Transverse colon (tissue), 4 donors: ENCODE results near the gene SLC2A1. TPM values are rescaled to one million over a fixed set of nuclear protein-coding genes. Genes with fewer than 3 reads are reported as not detected.

Source experiments
- DNase-seq: peaks from one replicate; pipeline ENCODE4 v3.0.0-alpha.2; 2019
- H3K27ac ChIP-seq, 4 donors: fragments of 200-600 bp; sonication (generic); 2 replicates each; pipeline ENCODE4 v1.5.1; 2016 to 2018; ENCODE audit warnings: inconsistent platforms in 4 of 4
- H3K27me3 ChIP-seq: fragments of 200-600 bp; sonication (generic); 2 replicates; pipeline ENCODE4 v1.5.1; 2017; ENCODE audit warnings: inconsistent platforms
- H3K36me3 ChIP-seq, 4 donors: fragments of 200-600 bp; sonication (generic); 2 replicates each; pipeline ENCODE4 v1.5.1; 2017 to 2019; ENCODE audit warnings: inconsistent platforms in 4 of 4
- H3K4me1 ChIP-seq, 4 donors: fragments of 200-600 bp; sonication (generic); 2 replicates each; pipeline ENCODE4 v1.5.1; 2017 to 2020; ENCODE audit warnings: inconsistent platforms in 4 of 4
- H3K4me3 ChIP-seq, 4 donors: fragments of 200-600 bp; sonication (generic); 1 replicate in 1 of 4; 2 replicates in 3 of 4; pipeline versions ENCODE4 v1.5.1 to v1.6.1; 2017 to 2019; ENCODE audit warnings: inconsistent platforms in 4 of 4
- H3K9me3 ChIP-seq, 2 donors: fragments of 200-600 bp; sonication (generic); 2 replicates each; pipeline ENCODE4 v1.5.1; 2017 to 2019; ENCODE audit warnings: inconsistent platforms in 2 of 2
- CTCF ChIP-seq, 5 experiments: fragments of 200-600 bp in 3 of 5; fragments of 450-650 bp in 2 of 5; sonication (generic) in 3 of 5; IDR thresholded peaks; 1 replicate in 2 of 5; 2 replicates in 3 of 5; pipeline ENCODE4 v1.5.1; 2016 to 2017; ENCODE audit warnings: antibody characterized with exemption in 5 of 5, inconsistent platforms in 3 of 5, mild to moderate bottlenecking in 2 of 5, moderate library complexity in 1 of 5
- EP300 ChIP-seq: sonication (generic); formaldehyde crosslinking; IDR thresholded peaks from one replicate; pipeline ENCODE4 v1.6.1; 2017; ENCODE audit warnings: antibody characterized with exemption, low read depth
- POLR2A ChIP-seq: fragments of 450-650 bp; IDR thresholded peaks from one replicate; pipeline ENCODE4 v1.6.1; 2016; ENCODE audit warnings: antibody characterized with exemption, mild to moderate bottlenecking, moderate library complexity
- POLR2AphosphoS5 ChIP-seq, 3 donors: sonication (generic); formaldehyde crosslinking; IDR thresholded peaks; one replicate each; pipeline ENCODE4 v1.6.1; 2016; ENCODE audit warnings: antibody characterized with exemption in 3 of 3
- WGBS, 2 donors: methylation state at CpG; one replicate each; pipeline ENCODE4 v1.1.5; 2018; ENCODE audit warnings: low coverage in 1 of 2; 5-methylcytosine and 5-hydroxymethylcytosine counted together
- in situ Hi-C, 4 donors: fragments of 200-750 bp; cut with MboI; loops; one replicate each; pipeline versions ENCODE4 v1.15.0 to v1.15.1; 2017; ENCODE audit warnings: low sequenced_read_pairs in 3 of 4, low pct_ligation_motif_present in 1 of 4, low pct_unique_long_range_greater_than_20kb in 1 of 4
- intact Hi-C: fragments of 100-400 bp; cut with DNase I; formaldehyde crosslinking; loops from one replicate; pipeline ENCODE4 v1.15.1; 2023; ENCODE audit warnings: low total_unique reads
- total RNA-seq, 4 donors: library from RNA; depleted of rRNA; stranded (reverse); fragments of >200 nt; gene quantifications; one replicate each; pipeline ENCODE4 v1.1.0, GENCODE V29; 2016

SLC2A1 gene
- total RNA-seq, 4 donors from 2014 or later, result 37.2 to 98.9 (median 69.1) TPM

GRCh38 chr1:42957229-42957879 lies 1.3 kb downstream of the SLC2A1 start:
- TF ChIP-seq POLR2A, result peak; percentile 13
- TF ChIP-seq POLR2AphosphoS5 (IDR thresholded peaks at IDR 0.05), result no peak
- DNase-seq, result peak; percentile 67
- in situ Hi-C loops, result no loop called here
- Histone ChIP-seq H3K36me3 (no peaks in the 10 kb centered on the region), H3K27ac (peak overlapping the region; percentile 88 to 97 (median 93)), H3K27me3 (peaks cover 7% of the 10 kb centered on the region), H3K9me3 (no peaks in the 10 kb centered on the region), H3K4me3 (peak overlapping the region; percentile 52 to 89 (median 74)), H3K4me1 (peaks cover 0 to 46% (median 22%) of the 10 kb centered on the region in 4 donors)
- 30 to 34% methylated on average over 5 to 26 of the region's 26 CpGs for WGBS, 2 donors
- intact Hi-C loops, result no loop called here

- H3K4me1 ChIP-seq, result peaks cover 0 to 48% (median 20%) of the 10 kb centered on the region in 4 donors
- WGBS, 2 donors, result 65 to 79% methylated on average over 3 of the region's 3 CpGs
These were observed 1.9 kb downstream of the SLC2A1 start for GRCh38 chr1:42956739-42957138.

GRCh38 chr1:42955311-42956063 lies 3.2 kb downstream of the SLC2A1 start:
- TF ChIP-seq POLR2A (no peak), CTCF (IDR thresholded peaks at IDR 0.05) (no peak), POLR2AphosphoS5 (IDR thresholded peaks at IDR 0.05) (no peak)
- Histone ChIP-seq H3K9me3 (no peaks in the 10 kb centered on the region), H3K4me1 (peaks cover 0 to 48% (median 20%) of the 10 kb centered on the region in 4 donors), H3K27me3 (peaks cover 4% of the 10 kb centered on the region), H3K4me3 (no peak overlapping the region), H3K36me3 (no peaks in the 10 kb centered on the region), H3K27ac (no peak overlapping the region)
- intact Hi-C loops, result no loop called here
- 74 to 90% methylated on average over 5 to 16 of the region's 16 CpGs for WGBS, 2 donors
- in situ Hi-C loops, result no loop called here
- DNase-seq, result no peak

More at GRCh38 chr1:42956739-42957138, 1.9 kb downstream of the SLC2A1 start:
- peaks cover 4% of the 10 kb centered on the region for H3K27me3 ChIP-seq
- H3K36me3 ChIP-seq, result no peaks in the 10 kb centered on the region
- intact Hi-C loops (no loop called here), in situ Hi-C loops (no loop called here)
- peak overlapping the region; percentile 88 to 97 (median 93) for H3K27ac ChIP-seq
- peak overlapping the region in 2 of 4 donors; percentile 67 to 80 for H3K4me3 ChIP-seq
- no peaks in the 10 kb centered on the region for H3K9me3 ChIP-seq
- TF ChIP-seq EP300 (no peak), POLR2A (no peak), POLR2AphosphoS5 (IDR thresholded peaks at IDR 0.05) (no peak), CTCF (IDR thresholded peaks at IDR 0.05) (no peak)
- DNase-seq, result no peak

- DNase-seq, result no peak
- Histone ChIP-seq H3K4me1 (peaks cover 0 to 53% (median 23%) of the 10 kb centered on the region in 4 donors), H3K9me3 (no peaks in the 10 kb centered on the region), H3K4me3 (no peak overlapping the region), H3K27ac (peak overlapping the region in 3 of 4 donors; percentile 24 to 66 (median 59)), H3K36me3 (no peaks in the 10 kb centered on the region), H3K27me3 (no peaks in the 10 kb centered on the region)
- WGBS, 2 donors, result 88 to 100% methylated on average over 1 to 13 of the region's 13 CpGs
- TF ChIP-seq EP300 (no peak), POLR2AphosphoS5 (IDR thresholded peaks at IDR 0.05) (no peak), POLR2A (no peak), CTCF (IDR thresholded peaks at IDR 0.05) (no peak)
- in situ Hi-C loops, result no loop called here
- intact Hi-C loops, result no loop called here
These were observed 5.2 kb downstream of the SLC2A1 start for GRCh38 chr1:42953182-42954180.
